SU-DHL-6 (cell line): Measurements from ENCODE around the gene FAF2.

Experiments
- H2AFZ ChIP-seq: fragments of 200-600 bp; sonication (generic); 2 replicates; pipeline ENCODE4 v1.6.1; 2014; ENCODE audit warnings: low read depth, mild to moderate bottlenecking, moderate library complexity, mixed read lengths, antibody characterized with exemption, low read length; ENCODE audit not compliant: severe bottlenecking
- H3F3A ChIP-seq: fragments of 200-600 bp; shearing (Covaris generic); 2 replicates; pipeline ENCODE4 v1.6.0; 2016; ENCODE audit warnings: antibody characterized with exemption, mild to moderate bottlenecking; ENCODE audit not compliant: insufficient read depth
- H3K27ac ChIP-seq: fragments of 200-600 bp; sonication (generic); 2 replicates; pipeline ENCODE4 v1.5.1; 2016; ENCODE audit warnings: low read depth, mild to moderate bottlenecking, low read length, moderate library complexity, mixed read lengths
- H3K27me3 ChIP-seq: fragments of 200-600 bp; sonication (generic), shearing (Covaris generic); 2 replicates; pipeline ENCODE4 v1.6.0; 2014; ENCODE audit warnings: mild to moderate bottlenecking, low read length
- H3K36me3 ChIP-seq: fragments of 200-600 bp; sonication (generic); 2 replicates; pipeline ENCODE4 v1.6.1; 2014; ENCODE audit warnings: mild to moderate bottlenecking, low read length, mixed read lengths
- H3K4me2 ChIP-seq: fragments of 300-600, 200-600 bp; shearing (Covaris generic), sonication (generic); 2 replicates; pipeline ENCODE4 v1.6.0; 2014; ENCODE audit warnings: low read length, low read depth, mild to moderate bottlenecking; ENCODE audit not compliant: poor library complexity, severe bottlenecking
- H3K4me3 ChIP-seq: fragments of 200-600 bp; sonication (generic); 2 replicates; pipeline ENCODE4 v1.5.1; 2014; ENCODE audit warnings: antibody characterized with exemption, low read length, mild to moderate bottlenecking, mixed read lengths; ENCODE audit not compliant: insufficient read depth, poor library complexity, severe bottlenecking
- H3K79me2 ChIP-seq: fragments of 200-600 bp; sonication (generic); 2 replicates; pipeline ENCODE4 v1.6.1; 2014; ENCODE audit warnings: mild to moderate bottlenecking, low read length, moderate library complexity; ENCODE audit not compliant: insufficient read depth
- H3K9ac ChIP-seq: fragments of 200-600 bp; sonication (generic); 2 replicates; pipeline ENCODE4 v1.7.0; 2014; ENCODE audit warnings: mild to moderate bottlenecking, low read length
- H3K9me2 ChIP-seq: fragments of 200-600 bp; sonication (generic); replicated peaks from 2 replicates; pipeline ENCODE4 v1.6.1; 2014; ENCODE audit warnings: low read length; ENCODE audit not compliant: insufficient read depth
- H3K9me3 ChIP-seq: fragments of 200-600 bp; sonication (generic); 2 replicates; pipeline ENCODE4 v1.6.1; 2014; ENCODE audit warnings: low read length, mixed read lengths; ENCODE audit not compliant: insufficient read depth
- H4K20me1 ChIP-seq: fragments of 200-600 bp; sonication (generic); 2 replicates; pipeline ENCODE4 v1.6.1; 2014; ENCODE audit warnings: low read depth, mild to moderate bottlenecking, antibody characterized with exemption, low read length, moderate library complexity, mixed read lengths
- EZH2phosphoT487 ChIP-seq: fragments of 200-600 bp; sonication (generic), shearing (Covaris generic); conservative IDR thresholded peaks from 2 replicates; pipeline ENCODE4 v1.6.1; 2018; ENCODE audit warnings: mild to moderate bottlenecking, antibody characterized with exemption, low read length, moderate library complexity, mixed read lengths
- TF ChIP-seq, protein P1 (sequence below): fragments of 200-600 bp; sonication (generic); IDR thresholded peaks from one replicate; pipeline ENCODE4 v1.5.1; 2017; ENCODE audit warnings: antibody characterized with exemption, mild to moderate bottlenecking, low read length, moderate library complexity; ENCODE audit not compliant: insufficient read depth, poor library complexity, severe bottlenecking

The FAF2 gene

DNA sequence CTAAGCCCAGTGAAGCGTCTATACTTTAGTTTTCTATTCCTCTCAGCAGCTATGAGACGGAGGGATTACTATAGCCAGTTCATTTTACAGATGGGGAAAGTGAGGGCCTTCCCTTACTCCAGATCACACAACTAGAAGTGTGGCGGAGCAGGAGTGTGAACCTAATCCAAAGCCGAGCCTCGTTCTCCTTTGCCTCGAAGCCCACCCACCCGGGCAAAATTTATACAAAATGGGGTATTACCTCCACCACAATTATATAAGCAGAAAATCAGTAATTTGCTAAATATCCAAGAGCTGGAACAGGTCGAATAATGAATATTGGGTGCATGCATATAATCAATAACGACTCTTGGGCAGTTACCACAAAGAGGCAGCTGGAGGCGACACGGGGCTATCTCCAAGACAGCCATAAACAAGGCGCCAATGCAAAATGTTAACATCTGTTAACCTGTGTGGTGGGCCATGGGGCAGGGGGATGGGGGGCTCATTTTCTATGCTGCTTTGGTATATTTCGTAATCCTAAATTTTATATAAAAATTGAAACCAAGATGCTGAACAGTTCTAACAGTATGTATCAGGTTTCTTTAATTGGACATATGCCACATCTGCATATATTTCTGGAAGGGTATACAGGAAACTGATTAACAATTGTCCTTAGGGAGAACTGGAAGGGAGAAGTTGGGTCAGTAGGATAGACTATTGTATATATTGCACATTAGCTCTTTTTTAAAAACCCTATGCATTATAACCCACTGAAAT, 90.2 kb downstream of the FAF2 start:
- Histone ChIP-seq H3K4me2 (peak overlapping the region; percentile 82), H3K9me3 (no peaks in the 10 kb centered on the region), H4K20me1 (no peaks in the 10 kb centered on the region), H3F3A (peaks cover 24% of the 10 kb centered on the region), H3K79me2 (peaks cover 27% of the 10 kb centered on the region), H2AFZ (no peak overlapping the region), H3K27me3 (no peaks in the 10 kb centered on the region), H3K4me3 (no peak overlapping the region), H3K27ac (no peak overlapping the region), H3K9ac (peak overlapping the region; percentile 19; the same call in 1 of the 2 replicates), H3K9me2 (no peaks in the 10 kb centered on the region), H3K36me3 (no peaks in the 10 kb centered on the region)
- TF ChIP-seq EZH2phosphoT487: no peak
- TF ChIP-seq, protein P1, sequence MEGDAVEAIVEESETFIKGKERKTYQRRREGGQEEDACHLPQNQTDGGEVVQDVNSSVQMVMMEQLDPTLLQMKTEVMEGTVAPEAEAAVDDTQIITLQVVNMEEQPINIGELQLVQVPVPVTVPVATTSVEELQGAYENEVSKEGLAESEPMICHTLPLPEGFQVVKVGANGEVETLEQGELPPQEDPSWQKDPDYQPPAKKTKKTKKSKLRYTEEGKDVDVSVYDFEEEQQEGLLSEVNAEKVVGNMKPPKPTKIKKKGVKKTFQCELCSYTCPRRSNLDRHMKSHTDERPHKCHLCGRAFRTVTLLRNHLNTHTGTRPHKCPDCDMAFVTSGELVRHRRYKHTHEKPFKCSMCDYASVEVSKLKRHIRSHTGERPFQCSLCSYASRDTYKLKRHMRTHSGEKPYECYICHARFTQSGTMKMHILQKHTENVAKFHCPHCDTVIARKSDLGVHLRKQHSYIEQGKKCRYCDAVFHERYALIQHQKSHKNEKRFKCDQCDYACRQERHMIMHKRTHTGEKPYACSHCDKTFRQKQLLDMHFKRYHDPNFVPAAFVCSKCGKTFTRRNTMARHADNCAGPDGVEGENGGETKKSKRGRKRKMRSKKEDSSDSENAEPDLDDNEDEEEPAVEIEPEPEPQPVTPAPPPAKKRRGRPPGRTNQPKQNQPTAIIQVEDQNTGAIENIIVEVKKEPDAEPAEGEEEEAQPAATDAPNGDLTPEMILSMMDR: no peak

DNA sequence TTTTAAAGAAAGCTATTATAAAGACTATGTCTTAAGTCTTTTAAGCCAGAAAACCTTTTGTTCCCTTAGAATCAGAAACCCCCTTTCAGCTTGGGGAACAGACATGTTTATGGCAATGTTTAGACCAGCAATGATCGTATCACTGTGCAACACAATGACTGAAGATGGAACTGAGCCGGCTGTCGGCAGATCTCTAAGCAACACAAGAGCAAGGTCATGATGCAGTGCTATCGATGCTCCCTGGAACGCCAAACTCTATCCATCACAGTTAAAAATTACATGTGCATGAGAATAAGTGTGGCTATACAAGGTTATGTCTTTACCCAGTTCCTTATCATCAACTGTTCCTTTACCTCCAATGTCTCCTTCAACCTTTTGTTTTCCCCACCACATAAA, 90.8 kb downstream of the FAF2 start:
- no peak overlapping the region for H3K4me3 ChIP-seq
- no peaks in the 10 kb centered on the region for H3K9me2 ChIP-seq
- no peak overlapping the region for H3K27ac ChIP-seq
- no peaks in the 10 kb centered on the region for H3K27me3 ChIP-seq
- TF ChIP-seq EZH2phosphoT487: no peak
- TF ChIP-seq, protein P1: no peak
- no peaks in the 10 kb centered on the region for H3K9me3 ChIP-seq
- peaks cover 21% of the 10 kb centered on the region for H3K79me2 ChIP-seq
- H3K36me3 ChIP-seq: no peaks in the 10 kb centered on the region
- H3F3A ChIP-seq: peaks cover 29% of the 10 kb centered on the region
- no peak overlapping the region for H3K4me2 ChIP-seq
- no peaks in the 10 kb centered on the region for H4K20me1 ChIP-seq
- no peak overlapping the region for H2AFZ ChIP-seq
- no peak overlapping the region for H3K9ac ChIP-seq

DNA sequence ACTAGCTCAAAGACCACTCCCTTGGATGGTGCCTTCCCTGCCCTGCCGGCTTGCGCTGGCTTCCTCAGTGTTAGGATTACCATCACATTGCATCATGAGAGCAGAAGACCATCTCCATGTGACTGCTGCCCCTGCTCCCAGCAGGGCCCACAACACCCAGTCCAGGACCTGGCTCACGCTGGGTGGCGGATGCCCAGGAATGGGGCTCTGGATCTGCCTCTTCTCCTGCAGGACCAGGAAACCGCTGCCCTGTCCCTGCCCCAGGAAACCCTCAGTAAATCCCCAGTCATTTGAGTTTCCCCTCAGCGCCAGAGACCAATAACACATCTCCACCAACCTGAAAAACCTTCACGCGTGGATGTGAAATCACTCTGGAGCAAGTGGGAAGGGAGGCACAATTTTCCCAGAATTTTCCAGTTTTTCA, 92.3 kb downstream of the FAF2 start:
- Histone ChIP-seq H3F3A (peaks cover 16% of the 10 kb centered on the region), H3K79me2 (peaks cover 10% of the 10 kb centered on the region), H3K27me3 (no peaks in the 10 kb centered on the region), H3K36me3 (no peaks in the 10 kb centered on the region), H3K9me3 (no peaks in the 10 kb centered on the region), H3K4me3 (no peak overlapping the region), H4K20me1 (no peaks in the 10 kb centered on the region), H3K27ac (no peak overlapping the region), H2AFZ (no peak overlapping the region), H3K9ac (no peak overlapping the region), H3K4me2 (no peak overlapping the region), H3K9me2 (no peaks in the 10 kb centered on the region)
- TF ChIP-seq, protein P1: no peak
- TF ChIP-seq EZH2phosphoT487: no peak
